HG02678 (cell line): ENCODE results near the gene SKP2.
"Not testable (repeated sequence)": the region's sequence is repeated elsewhere in the genome, so short reads cannot be mapped to it uniquely, and the experiment has no call there.

Experiments used
- ATAC-seq: cut with Tn5 transposase; IDR thresholded peaks from one replicate; pipeline ENCODE4 v1.9.1; 2021; ENCODE audit warnings: mild to moderate bottlenecking, moderate library complexity; ENCODE audit not compliant: unreplicated experiment

Gene SKP2

DNA sequence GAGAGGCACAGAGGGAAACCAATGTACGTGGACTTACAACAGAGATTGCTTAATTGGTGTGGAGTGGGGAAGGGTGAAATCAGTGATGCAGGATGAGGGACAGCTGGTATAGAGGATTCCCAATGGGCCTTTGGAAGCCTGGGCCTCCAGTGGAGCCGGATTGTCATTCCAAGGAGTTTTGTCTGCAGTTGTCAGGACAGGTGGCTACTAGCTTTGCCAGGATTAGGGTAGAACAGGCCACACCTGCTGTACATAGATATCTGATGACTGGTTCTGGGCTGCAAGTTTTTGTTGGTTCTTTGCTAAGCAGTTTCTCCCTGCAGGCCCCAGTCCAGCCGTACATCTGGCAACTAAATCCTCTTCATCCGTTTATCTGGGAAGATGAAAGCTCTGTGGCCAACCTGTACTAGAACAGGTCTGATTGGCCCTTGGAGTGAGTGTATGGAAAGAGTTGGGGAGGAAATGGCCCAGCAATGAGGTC lies 4.2 kb downstream of the SKP2 start:
- no peak for ATAC-seq

DNA sequence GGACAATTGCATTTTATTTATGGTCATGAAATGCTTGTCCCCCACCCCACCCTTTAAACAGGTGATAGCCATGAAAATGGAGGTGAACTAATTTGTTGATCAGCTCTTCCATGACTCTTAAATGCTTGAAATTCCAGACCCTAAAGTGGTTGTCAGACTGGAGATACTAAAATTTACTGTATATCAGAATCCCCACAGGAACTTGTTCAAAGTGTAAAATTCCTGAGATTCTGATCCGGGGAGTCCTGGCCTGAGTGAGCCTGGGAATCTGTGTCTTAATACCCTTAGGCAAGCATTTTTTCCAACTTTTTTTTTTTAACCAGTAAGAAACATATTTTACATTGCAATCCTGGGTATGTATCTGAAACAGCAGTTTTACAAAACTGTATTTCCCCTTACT lies 4.7 kb downstream of the SKP2 start:
- no peak for ATAC-seq

DNA sequence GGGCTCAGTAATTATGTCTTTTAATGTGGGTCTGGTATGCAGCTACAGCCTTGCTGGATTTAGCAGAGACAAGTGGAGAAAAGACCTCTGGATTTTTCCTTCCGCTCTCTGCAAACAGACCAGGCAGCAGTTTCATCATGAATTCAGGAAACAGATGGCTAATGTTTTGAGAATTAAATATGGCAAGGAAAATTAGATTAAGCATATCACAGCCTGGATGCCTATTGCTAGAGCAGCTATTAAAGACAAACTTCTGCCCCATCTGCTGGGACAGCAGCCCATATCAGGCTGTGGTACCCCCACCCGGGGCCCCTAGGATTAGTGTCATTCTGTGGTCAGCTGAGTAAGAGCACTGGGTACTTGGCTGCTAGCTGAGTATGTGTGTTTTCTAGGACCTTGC lies 6.2 kb downstream of the SKP2 start:
- no peak for ATAC-seq

DNA sequence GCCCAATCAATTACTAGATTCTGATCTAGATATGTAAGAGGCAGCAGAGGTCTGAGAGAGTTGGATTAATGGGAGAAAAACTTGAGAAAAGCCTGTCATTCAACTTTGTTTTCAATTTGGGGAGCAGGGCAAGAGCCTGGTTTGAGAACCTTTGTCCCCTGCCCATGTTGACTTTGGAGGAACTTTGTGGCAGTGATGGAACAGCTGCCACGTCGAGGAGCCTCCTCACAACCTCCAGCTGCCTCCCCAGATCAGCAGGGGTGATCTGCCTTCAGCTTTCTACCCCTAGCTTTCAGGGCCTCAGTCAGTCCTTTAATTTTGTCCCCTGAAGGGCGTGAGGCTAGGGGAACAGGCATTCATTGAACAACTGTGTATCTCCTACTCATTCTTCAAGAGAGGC lies 8.7 kb downstream of the SKP2 start:
- ATAC-seq, result no peak

DNA sequence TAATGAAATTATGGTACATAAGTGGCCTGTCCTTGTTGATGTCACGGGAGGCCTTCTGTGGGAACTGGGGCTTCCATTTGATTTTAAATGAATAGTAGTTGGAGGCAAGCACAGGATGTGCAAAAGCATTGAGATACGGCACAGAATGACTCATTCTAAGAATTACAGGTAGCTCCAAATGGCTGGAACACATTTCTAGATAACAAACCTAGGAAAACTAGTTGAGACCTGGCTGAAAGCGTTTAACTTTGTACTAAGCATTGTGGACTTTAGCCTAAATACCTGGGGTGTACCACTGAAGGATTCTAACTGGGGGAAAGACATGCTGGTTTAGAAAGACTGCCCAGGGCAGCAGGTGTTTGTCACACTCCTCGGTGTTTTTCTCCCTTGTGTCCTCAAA lies 9.4 kb downstream of the SKP2 start:
- no peak for ATAC-seq

DNA sequence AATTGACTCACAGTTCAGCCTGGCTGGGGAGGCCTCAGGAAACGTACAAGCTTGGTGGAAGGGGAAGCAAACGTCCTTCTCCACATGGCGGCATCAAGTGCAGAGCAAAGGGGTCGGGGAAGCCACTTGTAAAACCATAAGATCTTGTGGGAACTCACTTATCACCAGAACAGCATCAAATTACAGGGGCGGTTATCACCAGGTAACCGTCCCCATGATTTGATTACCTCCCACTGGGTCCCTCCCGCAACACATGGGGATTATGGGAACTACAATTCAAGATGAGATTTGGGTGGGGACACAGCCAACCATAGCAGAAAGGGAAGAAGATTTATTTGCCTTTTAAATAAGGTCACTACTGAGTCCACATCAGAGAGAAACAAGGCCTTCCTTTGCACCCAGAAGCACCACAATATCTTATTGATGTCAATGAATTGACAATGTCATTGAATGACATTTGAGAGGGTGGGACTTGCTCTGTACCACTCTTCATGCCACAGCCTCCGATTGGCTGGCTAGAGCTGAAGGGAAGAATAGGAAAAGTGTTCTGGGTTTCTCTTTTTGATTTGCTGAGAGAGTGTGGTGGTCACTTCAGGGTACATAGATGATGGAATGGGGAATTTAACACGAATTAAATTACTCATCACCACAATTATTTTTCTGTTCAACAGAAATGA lies 11.0 kb downstream of the SKP2 start:
- no peak for ATAC-seq

DNA sequence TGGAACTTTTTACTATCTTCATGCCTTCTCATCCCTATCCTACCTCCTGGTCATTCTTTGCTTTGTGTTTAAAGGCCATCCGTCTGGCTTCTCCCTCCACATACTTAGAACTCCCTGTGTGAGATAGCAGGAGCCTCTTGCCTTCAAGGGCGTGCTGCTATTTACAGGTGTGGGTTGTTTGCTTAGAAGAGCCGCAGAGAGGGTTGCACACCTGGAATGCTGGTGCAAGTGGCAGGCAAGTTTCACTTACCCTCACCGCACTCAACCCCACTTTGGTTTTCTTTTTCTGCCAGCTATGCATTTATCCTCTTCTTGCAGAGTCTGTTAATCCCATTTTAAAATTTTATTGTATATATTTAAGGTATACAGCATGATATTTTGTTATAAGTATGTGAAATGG lies 12.6 kb downstream of the SKP2 start:
- no peak for ATAC-seq

DNA sequence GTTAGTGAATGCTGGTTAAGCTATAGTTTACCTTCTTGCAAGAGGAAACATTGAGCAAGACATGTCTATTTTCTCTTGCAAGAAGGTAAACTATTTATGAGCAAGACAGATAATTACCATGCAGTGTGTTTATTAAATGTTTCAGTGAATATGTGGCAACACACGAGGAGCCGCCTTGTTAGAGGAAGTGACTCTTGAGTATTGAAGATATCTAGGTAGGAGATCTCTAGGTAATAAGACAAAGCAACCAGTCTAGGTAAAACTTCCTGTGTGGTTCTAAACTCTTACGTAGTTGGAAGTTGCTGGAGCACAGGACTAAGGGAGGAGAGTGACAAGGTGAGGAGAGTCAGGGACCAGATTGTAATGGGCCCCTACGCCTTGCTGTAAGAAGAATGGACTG lies 16.8 kb downstream of the SKP2 start:
- ATAC-seq, result no peak

DNA sequence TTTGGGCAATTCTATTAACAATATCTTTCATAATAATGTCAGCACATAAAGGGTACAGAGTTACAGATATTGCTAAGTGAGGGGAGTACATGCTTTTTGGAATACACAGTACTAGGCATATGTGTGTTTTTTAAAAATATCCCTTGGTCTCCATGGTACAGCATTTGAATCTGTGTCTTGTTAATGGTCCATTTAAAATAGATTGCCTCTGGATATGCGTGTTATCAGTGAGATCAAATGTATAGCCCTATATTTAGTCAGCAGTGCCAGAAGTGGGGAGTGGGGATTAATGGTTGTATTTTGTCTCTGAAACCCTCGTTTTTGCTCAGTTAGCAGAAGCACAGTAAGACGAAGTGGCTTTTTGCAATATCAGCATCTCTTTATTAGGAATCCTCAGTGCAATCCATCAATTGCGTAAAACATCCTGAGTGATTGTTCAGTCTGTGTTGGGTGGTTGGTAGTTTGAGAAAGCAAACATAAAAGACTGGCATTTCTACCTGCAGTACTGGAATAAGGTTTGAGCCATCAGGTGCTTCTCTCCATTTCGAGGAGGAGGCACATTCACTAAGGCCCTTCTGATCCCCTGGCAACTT lies 19.0 kb downstream of the SKP2 start:
- ATAC-seq, result no peak

DNA sequence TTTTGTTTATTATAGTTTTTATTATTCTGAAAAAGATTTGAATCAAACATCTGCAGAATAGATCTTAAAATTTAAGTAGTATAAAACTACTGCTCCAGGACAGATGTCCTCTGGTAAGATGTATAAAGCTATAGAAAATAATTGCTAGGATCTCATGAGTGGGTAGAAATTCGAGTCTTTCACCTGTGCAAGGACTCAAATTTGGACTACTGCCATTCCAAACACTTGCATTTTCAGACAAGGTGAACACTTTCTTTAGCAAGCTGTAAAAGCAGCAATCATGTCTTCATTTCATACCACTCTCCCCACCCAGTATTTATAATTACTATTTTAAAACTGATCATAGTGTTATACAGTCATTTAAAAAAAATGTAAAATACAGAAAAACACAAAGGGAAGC lies 20.7 kb downstream of the SKP2 start:
- ATAC-seq, result no peak

DNA sequence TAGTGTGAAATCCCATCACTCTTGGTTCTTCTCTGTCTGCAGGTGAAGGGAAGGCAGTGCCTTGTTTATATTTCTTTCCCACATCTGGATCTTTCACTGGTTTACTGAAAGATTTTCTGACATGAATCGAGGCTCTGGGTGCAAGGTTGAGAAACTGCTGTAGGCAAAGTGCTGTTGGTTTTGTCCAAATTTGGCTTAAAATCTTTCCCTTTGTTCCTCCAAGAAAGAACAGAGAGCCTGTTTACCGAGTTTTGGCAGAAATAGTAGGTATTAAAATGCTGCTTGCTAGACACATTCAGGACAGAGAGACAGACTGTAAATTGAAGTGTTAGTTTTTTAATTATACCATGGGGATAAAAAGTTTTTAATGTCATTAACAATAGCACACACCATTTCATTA lies 21.5 kb downstream of the SKP2 start:
- no peak for ATAC-seq

DNA sequence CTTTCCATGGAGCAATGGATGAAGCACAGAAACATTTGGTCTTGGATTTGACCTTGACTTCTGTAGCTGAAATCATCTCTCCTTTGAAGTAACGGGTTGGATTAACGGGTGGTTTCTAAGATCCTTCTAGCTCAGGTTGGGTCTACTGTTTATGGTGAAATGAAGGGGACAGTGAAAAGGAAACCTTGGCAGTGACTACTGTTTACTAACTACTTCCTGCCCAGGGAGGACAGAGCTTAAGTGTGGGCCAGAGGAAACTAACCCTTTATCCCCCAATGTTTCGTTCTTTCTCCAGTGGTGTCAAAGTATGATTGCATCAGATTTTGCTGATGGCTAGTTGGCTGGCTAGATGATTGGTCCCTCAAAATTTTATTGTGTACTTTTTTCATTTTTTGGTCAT lies 22.2 kb downstream of the SKP2 start:
- no peak for ATAC-seq

DNA sequence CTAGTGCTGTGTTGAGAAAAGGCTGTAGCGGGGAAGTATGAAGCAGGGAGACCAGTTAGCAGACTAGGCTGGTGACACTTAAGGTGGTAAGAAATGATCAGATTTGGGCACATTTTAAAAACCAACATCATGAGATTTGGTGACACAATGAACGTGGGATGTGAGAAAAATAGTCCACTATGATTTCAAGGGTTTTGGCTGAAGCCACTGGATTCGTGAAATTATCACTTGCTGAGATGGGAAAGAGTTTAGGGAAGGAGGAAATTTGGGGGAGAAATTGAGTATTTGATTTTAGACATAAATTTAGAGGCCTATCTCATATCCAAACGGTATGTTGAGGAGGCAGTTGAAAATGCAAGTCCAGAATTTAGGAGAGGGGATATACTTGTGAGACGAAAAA lies 23.1 kb downstream of the SKP2 start:
- no peak for ATAC-seq

DNA sequence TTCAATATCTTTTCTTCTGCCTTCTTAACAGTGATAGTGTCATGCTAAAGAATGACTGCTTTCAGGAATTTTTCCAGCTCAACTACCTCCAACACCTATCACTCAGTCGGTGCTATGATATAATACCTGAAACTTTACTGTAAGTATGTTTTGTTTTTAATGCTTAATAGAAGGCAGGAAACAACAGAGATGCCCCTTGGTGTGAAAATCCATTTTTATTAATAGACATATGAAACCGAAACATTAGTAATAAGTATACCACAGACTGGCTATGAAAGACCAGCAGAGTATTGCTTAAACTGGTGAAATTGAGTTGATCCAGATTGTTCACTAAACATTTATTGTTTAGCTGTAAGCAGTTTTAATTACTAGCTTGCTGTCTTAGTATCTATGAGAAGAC lies 25.2 kb downstream of the SKP2 start:
- peak; percentile 97 for ATAC-seq

DNA sequence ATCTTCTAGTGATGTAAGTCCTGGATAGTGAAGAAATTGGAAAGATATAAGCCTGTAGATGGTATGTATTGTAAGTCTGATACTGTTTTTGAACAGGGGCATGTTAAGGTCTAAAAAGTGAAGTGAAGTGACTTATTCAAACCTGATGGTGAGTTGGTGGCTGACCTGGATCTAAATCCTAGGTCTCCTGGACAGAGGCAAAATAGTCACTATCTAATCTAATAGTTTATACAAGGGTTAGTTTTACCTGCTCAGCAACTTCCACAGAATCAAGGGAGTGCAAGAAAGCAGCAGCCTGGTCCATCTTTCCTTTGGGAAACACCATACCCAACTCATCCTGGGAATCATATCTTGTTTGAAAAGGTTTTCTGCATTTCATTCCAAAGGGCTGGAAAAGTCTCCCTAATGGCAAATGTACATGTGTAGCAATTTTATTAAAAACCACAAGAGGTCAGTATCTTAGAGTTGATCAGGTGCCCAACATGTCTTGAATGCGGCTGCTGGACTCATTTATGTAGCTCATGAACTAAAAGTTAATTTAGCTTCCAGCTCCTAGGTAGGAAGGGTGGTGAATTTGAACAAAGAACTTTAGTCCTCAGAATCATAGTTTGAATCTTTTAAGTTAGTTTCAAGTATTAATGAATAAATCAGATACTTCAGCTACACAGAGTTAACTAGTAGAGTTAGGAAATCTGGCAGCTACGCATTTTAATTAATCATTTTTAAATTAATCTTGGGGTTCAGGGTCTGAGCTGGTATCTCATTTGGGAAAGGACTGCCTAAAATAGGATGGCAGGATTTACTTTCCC lies 26.0 kb downstream of the SKP2 start:
- no peak for ATAC-seq

DNA sequence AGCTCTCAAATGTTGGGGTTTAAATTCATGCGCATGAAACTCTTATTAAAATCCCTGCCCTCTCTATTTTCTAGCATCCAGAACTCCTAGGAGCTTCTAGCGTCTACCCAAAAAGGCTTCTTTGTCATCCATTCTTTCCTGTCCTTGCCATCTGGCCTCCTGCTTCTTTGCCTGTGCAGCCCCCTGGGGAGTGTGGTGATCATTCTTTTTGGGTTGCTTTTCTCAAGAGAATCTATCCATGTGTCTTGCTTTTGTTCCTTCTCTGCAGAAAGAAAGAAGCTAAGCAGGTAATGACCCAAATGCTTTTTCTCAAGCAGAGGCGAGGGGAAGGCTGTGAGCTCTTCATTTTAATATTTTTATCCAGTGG lies 26.6 kb downstream of the SKP2 start:
- ATAC-seq, result no peak

DNA sequence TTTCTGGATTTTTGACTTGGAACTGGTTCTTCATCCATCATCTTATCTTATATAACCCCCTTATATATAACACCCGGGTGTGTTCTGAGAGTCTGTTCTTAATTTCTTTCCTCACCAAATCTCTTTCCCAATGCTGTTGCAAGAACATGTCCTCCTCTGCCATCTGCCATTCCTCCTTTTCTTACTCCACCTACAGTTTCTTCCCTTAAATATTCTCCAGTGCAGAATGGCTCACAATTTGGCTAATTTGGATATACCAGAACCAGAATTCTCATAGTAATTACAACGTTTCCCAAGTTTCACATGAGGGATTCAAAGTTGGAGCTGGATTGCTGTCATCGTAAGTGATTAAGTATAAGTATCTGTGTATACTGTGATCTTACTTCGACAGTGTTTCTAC lies 28.0 kb downstream of the SKP2 start:
- ATAC-seq, result no peak

DNA sequence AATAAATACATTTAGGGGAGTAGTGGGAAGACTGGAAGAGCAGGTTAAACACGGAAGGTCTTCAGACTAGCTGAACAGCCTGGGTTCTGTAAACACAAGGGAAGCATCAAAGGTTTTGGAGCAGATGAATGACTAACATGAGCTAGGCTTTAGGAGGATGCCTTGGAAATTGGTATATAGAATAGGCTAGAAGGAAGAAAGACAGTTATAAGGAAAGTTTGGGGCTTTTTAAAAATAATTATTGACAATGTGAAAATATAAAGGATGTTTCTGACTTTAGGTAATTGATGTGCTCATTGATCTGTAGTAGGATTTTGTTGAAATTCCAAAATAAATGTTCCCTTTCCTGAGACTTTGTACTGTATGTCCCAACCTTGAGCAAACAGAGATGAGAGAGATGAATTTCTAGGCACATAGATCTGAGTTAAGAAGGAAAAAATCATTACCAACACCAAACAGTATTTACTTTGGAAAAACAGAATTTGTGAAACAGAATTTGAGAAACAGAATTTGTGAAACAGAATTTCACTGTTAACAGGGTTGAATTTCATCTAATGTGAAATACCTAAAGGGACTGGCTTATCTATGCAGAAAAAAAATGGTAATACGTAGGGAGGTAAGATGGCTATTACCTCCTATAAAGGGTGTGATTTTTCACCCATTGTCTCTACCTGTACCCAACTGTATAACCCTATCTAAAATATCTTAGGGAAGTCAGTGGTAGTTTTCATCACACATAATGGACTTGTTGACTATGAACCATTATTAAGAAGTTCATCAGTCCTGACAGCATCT lies 28.8 kb downstream of the SKP2 start:
- ATAC-seq, result no peak

DNA sequence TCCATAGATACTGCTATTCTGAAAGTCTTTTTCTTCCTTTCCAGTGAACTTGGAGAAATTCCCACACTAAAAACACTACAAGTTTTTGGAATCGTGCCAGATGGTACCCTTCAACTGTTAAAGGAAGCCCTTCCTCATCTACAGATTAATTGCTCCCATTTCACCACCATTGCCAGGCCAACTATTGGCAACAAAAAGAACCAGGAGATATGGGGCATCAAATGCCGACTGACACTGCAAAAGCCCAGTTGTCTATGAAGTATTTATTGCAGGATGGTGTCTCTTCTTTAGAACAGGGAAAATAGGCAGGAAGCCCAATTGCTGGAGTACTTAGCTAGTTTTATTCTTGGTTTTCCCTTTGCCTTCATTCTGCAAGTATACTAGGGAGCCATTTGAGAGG lies 29.9 kb downstream of the SKP2 start:
- ATAC-seq, result no peak

DNA sequence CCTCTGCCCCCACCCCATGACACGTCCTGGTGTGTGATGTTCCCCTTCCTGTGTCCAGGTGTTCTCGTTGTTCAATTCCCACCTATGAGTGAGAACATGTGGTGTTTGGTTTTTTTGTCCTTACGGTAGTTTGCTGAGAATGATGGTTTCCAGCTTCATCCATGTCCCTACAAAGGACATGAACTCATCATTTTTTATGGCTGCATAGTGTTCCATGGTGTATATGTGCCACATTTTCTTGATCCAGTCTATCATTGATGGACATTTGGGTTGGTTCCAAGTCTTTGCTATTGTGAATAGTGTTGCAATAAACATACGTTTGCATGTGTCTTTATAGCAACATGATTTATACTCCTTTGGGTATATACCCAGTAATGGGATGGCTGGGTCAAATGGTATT lies 32.5 kb downstream of the SKP2 start:
- ATAC-seq, result not testable (repeated sequence)

DNA sequence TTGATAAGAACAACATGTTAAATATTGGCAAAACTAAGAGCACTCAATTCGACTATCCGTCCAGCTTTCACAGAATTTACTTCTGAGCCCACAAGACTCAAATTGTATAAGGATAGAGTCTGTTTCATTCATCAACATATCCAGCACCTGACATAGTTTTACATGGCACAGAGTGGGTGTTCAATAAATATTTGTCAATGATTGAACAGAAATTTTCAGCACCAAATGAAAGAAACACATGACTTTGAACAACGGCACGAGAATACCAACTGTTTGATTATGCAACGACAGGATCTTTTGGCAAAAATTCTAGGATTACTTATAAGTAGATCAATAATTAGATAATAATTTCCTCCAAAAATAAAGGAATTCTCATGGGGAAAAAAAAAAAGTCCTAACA lies 41.8 kb downstream of the SKP2 start:
- ATAC-seq, result no peak
